ENCODE measurements around the gene ARHGEF17. TPM values are rescaled to one million over a fixed set of nuclear protein-coding genes. Genes with fewer than 3 reads are reported as not detected.
A peak's percentile ranks its signal among the peaks of the same experiment; 100 is the strongest.

ARHGEF17 gene
- total and polyA plus RNA-seq, 10 donors, result 5.1 to 48.5 (median 29.0) TPM

DNA sequence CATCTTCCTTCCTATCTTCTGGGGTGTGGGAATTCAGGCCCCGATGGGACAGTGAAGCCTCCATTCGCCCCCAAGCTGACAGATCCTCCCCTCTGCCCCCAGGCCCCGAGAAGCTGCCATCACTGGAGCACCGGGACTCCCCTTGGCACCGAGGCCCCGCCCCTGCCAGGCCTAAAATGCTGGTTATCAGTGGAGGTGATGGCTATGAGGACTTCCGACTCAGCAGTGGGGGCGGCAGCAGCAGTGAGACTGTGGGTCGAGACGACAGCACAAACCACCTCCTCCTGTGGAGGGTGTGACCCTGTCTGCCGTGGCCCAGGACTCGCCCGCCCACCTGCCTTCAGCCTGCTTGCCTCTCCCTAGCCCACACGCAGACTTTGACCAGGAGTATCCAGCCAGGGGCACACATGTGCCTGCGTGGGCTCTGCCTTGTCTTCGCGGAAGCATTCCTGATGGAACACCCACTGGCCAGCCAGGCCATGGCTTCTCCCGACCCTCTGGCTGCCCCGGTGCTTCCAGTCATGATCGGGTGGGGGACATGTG, 59.5 kb downstream of the ARHGEF17 start:
- Histone ChIP-seq H3K36me3 (peaks cover 0 to 53% (median 7%) of the 10 kb centered on the region in 6 donors), H3K9me3 (no peaks in the 10 kb centered on the region), H3K4me1 (peaks cover 19 to 47% (median 34%) of the 10 kb centered on the region in 6 donors), H3K27ac (peak overlapping the region in 5 of 8 donors; percentile 52 to 85 (median 78)), H3K4me3 (no peak overlapping the region), H3K27me3 (replicated peaks in 1 of 7) (no peaks in the 10 kb centered on the region)
- no peak for TF ChIP-seq POLR2A (IDR thresholded peaks at IDR 0.05)
- TF ChIP-seq, protein P1, sequence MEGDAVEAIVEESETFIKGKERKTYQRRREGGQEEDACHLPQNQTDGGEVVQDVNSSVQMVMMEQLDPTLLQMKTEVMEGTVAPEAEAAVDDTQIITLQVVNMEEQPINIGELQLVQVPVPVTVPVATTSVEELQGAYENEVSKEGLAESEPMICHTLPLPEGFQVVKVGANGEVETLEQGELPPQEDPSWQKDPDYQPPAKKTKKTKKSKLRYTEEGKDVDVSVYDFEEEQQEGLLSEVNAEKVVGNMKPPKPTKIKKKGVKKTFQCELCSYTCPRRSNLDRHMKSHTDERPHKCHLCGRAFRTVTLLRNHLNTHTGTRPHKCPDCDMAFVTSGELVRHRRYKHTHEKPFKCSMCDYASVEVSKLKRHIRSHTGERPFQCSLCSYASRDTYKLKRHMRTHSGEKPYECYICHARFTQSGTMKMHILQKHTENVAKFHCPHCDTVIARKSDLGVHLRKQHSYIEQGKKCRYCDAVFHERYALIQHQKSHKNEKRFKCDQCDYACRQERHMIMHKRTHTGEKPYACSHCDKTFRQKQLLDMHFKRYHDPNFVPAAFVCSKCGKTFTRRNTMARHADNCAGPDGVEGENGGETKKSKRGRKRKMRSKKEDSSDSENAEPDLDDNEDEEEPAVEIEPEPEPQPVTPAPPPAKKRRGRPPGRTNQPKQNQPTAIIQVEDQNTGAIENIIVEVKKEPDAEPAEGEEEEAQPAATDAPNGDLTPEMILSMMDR (IDR thresholded peaks at IDR 0.05 in 8 of 11, conservative IDR thresholded peaks at IDR 0.05 in 3 of 11), result no peak
- TF ChIP-seq POLR2AphosphoS5 (IDR thresholded peaks at IDR 0.05), result peak in 1 of 3 donors; percentile 52
- 69 to 84% (median 75%) methylated on average over 15 to 20 of the region's 20 CpGs for WGBS, 5 donors
- intact Hi-C loops (cut with DNase I; ENCODE audit: low total_unique reads), result no loop called here
- no peak for DNase-seq

GRCh38 chr11:73372375-73372993, 64.4 kb downstream of the ARHGEF17 start:
- H3K9me3 ChIP-seq, result no peaks in the 10 kb centered on the region
- H3K27me3 ChIP-seq (replicated peaks in 1 of 7), result no peaks in the 10 kb centered on the region
- no peak overlapping the region for H3K4me3 ChIP-seq
- intact Hi-C loops (cut with DNase I; ENCODE audit: low total_unique reads), result no loop called here
- peaks cover 0 to 17% (median 0%) of the 10 kb centered on the region in 6 donors for H3K36me3 ChIP-seq
- H3K27ac ChIP-seq, result peak overlapping the region in 3 of 8 donors; percentile 34 to 63 (median 43)
- 39 to 62% (median 48%) methylated on average over 5 to 6 of the region's 6 CpGs for WGBS, 5 donors
- no peak for DNase-seq
- TF ChIP-seq, protein P1 (IDR thresholded peaks at IDR 0.05 in 8 of 11, conservative IDR thresholded peaks at IDR 0.05 in 3 of 11), result peak in 1 of 11 experiments; percentile 7
- TF ChIP-seq POLR2A (IDR thresholded peaks at IDR 0.05), result no peak
- TF ChIP-seq POLR2AphosphoS5 (IDR thresholded peaks at IDR 0.05), result peak in 1 of 3 donors; percentile 12
- peaks cover 9 to 57% (median 36%) of the 10 kb centered on the region in 6 donors for H3K4me1 ChIP-seq

DNA sequence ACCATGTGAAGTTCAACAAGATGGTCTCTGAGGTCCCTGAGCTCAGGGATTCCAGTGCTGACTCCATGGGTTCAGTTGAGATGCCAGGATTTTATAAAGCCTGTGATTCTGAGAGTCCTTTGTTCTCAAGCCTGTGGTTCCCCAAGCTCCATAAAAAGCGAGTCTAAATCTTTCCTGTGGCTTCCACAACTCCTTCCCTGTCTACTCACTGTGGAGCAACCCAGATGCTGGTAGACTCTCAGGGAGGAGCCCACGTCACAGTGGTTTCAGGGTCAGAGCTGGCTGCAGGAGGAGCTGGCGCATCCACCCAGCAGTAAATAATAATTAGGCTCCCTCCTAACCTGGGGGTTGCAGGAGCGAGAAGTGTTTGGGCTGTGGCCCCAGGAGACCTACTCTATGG, 66.1 kb downstream of the ARHGEF17 start:
- intact Hi-C loops (cut with DNase I; ENCODE audit: low total_unique reads), result no loop called here

GRCh38 chr11:73375830-73376159, 67.7 kb downstream of the ARHGEF17 start:
- Histone ChIP-seq H3K4me3 (peak overlapping the region in 6 of 8 donors; percentile 77 to 95 (median 86)), H3K27ac (peak overlapping the region; percentile 73 to 99 (median 96)), H3K4me1 (peaks cover 13 to 79% (median 62%) of the 10 kb centered on the region in 6 donors), H3K36me3 (peaks cover 0 to 12% (median 0%) of the 10 kb centered on the region in 6 donors), H3K27me3 (replicated peaks in 1 of 7) (no peaks in the 10 kb centered on the region), H3K9me3 (no peaks in the 10 kb centered on the region)
- TF ChIP-seq, protein P1 (IDR thresholded peaks at IDR 0.05 in 8 of 11, conservative IDR thresholded peaks at IDR 0.05 in 3 of 11), result no peak
- TF ChIP-seq POLR2AphosphoS5 (IDR thresholded peaks at IDR 0.05) (no peak), POLR2A (IDR thresholded peaks at IDR 0.05) (no peak)
- no peak for DNase-seq
- 49 to 61% (median 56%) methylated on average over 6 of the region's 6 CpGs for WGBS, 5 donors
- intact Hi-C loops (cut with DNase I; ENCODE audit: low total_unique reads), result no loop called here

More for the DNA sequence above, 66.1 kb downstream of the ARHGEF17 start:
- Histone ChIP-seq H3K27ac (no peak overlapping the region), H3K9me3 (no peaks in the 10 kb centered on the region), H3K27me3 (replicated peaks in 1 of 7) (no peaks in the 10 kb centered on the region), H3K36me3 (peaks cover 0 to 4% (median 0%) of the 10 kb centered on the region in 6 donors), H3K4me3 (no peak overlapping the region), H3K4me1 (peaks cover 10 to 62% (median 46%) of the 10 kb centered on the region in 6 donors)
- WGBS, 5 donors, result 79 to 95% (median 85%) methylated on average over 4 of the region's 4 CpGs
- TF ChIP-seq POLR2AphosphoS5 (IDR thresholded peaks at IDR 0.05) (no peak), POLR2A (IDR thresholded peaks at IDR 0.05) (no peak)
- TF ChIP-seq, protein P1 (IDR thresholded peaks at IDR 0.05 in 8 of 11, conservative IDR thresholded peaks at IDR 0.05 in 3 of 11), result no peak
- DNase-seq, result no peak

Measured in spleen (tissue), 11 donors.